SK-N-SH (cell line): Measurements from ENCODE around the gene TMCO4. TPM values are rescaled to one million over a fixed set of nuclear protein-coding genes. Genes with fewer than 3 reads are reported as not detected.

Source experiments
- ELF1 ChIP-seq: IDR thresholded peaks from 2 replicates; pipeline ENCODE4 v1.4.0; 2012
- FOSL2 ChIP-seq: IDR thresholded peaks from 2 replicates; pipeline ENCODE4 v1.4.0; 2012; ENCODE audit warnings: low read depth, mild to moderate bottlenecking, moderate library complexity, borderline replicate concordance
- FOXJ3 ChIP-seq: sonication (generic); formaldehyde crosslinking; IDR thresholded peaks from 2 replicates; pipeline ENCODE4 v1.5.1; 2020; ENCODE audit warnings: mild to moderate bottlenecking, missing genetic modification reagents
- FOXM1 ChIP-seq: IDR thresholded peaks from 2 replicates; pipeline ENCODE4 v1.4.0; 2012; ENCODE audit warnings: low read depth, mild to moderate bottlenecking
- GATA2 ChIP-seq: sonication (generic); formaldehyde crosslinking; IDR thresholded peaks from 2 replicates; pipeline ENCODE4 v1.5.0; 2020; ENCODE audit warnings: mild to moderate bottlenecking, missing genetic modification reagents
- JUND ChIP-seq: IDR thresholded peaks from 2 replicates; pipeline ENCODE4 v1.4.0; 2012
- MXI1 ChIP-seq: IDR thresholded peaks from 2 replicates; pipeline ENCODE4 v1.6.1; 2012; ENCODE audit warnings: mild to moderate bottlenecking, low read depth, low read length, improper control_type of control experiment
- NFIC ChIP-seq: IDR thresholded peaks from 2 replicates; pipeline ENCODE4 v1.4.0; 2012; ENCODE audit warnings: borderline replicate concordance
- NRF1 ChIP-seq: IDR thresholded peaks from 2 replicates; pipeline ENCODE4 v1.6.1; 2012; ENCODE audit warnings: low read depth, mild to moderate bottlenecking, low read length
- RAD21 ChIP-seq: IDR thresholded peaks from 2 replicates; pipeline ENCODE4 v1.6.1; 2012; ENCODE audit warnings: mild to moderate bottlenecking, low read length
- RFX5 ChIP-seq: IDR thresholded peaks from 2 replicates; pipeline ENCODE4 v1.6.1; 2012; ENCODE audit warnings: mild to moderate bottlenecking, improper control_type of control experiment, low read length
- SIN3A ChIP-seq: IDR thresholded peaks from 2 replicates; pipeline ENCODE4 v1.6.1; 2012; ENCODE audit warnings: low read depth, mild to moderate bottlenecking, low read length, moderate library complexity, borderline replicate concordance
- SMC3 ChIP-seq: IDR thresholded peaks from 2 replicates; pipeline ENCODE4 v1.6.1; 2012; ENCODE audit warnings: low read depth, low read length, improper control_type of control experiment
- TAF1 ChIP-seq: IDR thresholded peaks from 2 replicates; pipeline ENCODE4 v1.6.1; 2012; ENCODE audit warnings: low read depth, mild to moderate bottlenecking, low read length, moderate library complexity, borderline replicate concordance
- TCF12 ChIP-seq: IDR thresholded peaks from 2 replicates; pipeline ENCODE4 v1.4.0; 2012
- TEAD4 ChIP-seq: IDR thresholded peaks from 2 replicates; pipeline ENCODE4 v1.4.0; 2012; ENCODE audit warnings: mild to moderate bottlenecking, borderline replicate concordance; ENCODE audit not compliant: insufficient read depth
- polyA plus RNA-seq, 3 experiments: library from polyadenylated mRNA; depleted of rRNA; stranded (reverse); fragments of >200 nt; gene quantifications; 2 replicates each; pipeline ENCODE4 v1.2.3, GENCODE V29; 2012
- TF ChIP-seq, protein P1 (sequence below): IDR thresholded peaks from 2 replicates; pipeline ENCODE4 v1.6.1; 2012; ENCODE audit warnings: mild to moderate bottlenecking, low read depth, low read length, moderate library complexity
- TF ChIP-seq, protein P2 (sequence below): fragments of 200-600 bp; sonication (generic); IDR thresholded peaks from 2 replicates; pipeline ENCODE4 v1.6.1; 2017; ENCODE audit warnings: antibody characterized with exemption, mild to moderate bottlenecking, moderate library complexity
- TF ChIP-seq, protein P3 (sequence below): IDR thresholded peaks from 2 replicates; pipeline ENCODE4 v1.4.0; 2012; ENCODE audit warnings: low read depth
- TF ChIP-seq, protein P4 (sequence below): IDR thresholded peaks from 2 replicates; pipeline ENCODE4 v1.4.0; 2012; ENCODE audit warnings: low read depth, borderline replicate concordance
- TF ChIP-seq, protein P5 (sequence below): IDR thresholded peaks from 2 replicates; pipeline ENCODE4 v1.4.0; 2012; ENCODE audit warnings: low read depth, borderline replicate concordance

Gene TMCO4
- polyA plus RNA-seq, 1 of the 3 experiments (the other 2 are of a cell fraction), result 4.2 TPM

DNA sequence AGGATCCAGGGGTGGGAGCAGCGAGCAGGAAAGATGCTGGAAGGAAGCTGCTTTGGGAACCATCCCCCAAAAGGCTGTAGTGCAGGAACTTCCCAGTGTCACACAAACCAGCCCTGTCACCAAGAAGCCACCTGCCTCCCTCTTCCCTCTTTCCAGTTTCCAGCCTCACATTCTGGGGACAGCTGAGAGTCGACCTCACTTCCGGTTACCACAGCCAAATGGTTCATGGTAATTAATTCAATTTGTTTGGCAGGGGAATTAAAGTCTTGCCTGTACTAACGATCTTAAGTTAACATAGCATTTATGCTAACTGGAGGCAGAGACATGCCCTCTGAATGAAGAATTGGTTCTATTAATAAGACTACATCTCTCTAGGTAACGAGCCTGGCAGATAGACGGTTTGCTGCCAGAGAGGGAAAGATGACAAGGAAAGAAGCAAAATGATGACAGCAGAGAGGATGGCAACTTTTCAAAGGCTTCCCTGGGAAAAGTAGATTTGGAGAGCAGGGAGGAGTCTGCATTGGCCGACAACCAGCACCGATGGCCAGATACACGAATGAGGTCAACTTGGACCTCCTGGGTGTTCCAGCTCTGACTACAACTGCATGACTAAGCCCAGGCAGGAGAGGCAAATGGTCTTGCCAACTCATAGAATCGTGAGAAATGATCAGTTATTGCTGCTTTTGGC lies 64.1 kb downstream of the TMCO4 start (continued):
- TF ChIP-seq, protein P1, sequence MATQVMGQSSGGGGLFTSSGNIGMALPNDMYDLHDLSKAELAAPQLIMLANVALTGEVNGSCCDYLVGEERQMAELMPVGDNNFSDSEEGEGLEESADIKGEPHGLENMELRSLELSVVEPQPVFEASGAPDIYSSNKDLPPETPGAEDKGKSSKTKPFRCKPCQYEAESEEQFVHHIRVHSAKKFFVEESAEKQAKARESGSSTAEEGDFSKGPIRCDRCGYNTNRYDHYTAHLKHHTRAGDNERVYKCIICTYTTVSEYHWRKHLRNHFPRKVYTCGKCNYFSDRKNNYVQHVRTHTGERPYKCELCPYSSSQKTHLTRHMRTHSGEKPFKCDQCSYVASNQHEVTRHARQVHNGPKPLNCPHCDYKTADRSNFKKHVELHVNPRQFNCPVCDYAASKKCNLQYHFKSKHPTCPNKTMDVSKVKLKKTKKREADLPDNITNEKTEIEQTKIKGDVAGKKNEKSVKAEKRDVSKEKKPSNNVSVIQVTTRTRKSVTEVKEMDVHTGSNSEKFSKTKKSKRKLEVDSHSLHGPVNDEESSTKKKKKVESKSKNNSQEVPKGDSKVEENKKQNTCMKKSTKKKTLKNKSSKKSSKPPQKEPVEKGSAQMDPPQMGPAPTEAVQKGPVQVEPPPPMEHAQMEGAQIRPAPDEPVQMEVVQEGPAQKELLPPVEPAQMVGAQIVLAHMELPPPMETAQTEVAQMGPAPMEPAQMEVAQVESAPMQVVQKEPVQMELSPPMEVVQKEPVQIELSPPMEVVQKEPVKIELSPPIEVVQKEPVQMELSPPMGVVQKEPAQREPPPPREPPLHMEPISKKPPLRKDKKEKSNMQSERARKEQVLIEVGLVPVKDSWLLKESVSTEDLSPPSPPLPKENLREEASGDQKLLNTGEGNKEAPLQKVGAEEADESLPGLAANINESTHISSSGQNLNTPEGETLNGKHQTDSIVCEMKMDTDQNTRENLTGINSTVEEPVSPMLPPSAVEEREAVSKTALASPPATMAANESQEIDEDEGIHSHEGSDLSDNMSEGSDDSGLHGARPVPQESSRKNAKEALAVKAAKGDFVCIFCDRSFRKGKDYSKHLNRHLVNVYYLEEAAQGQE, result no peak
- TF ChIP-seq ELF1 (no peak), NFIC (peak; percentile 83), MXI1 (no peak), FOSL2 (peak; percentile 80), RFX5 (no peak), NRF1 (no peak), SIN3A (no peak), SMC3 (no peak), TAF1 (no peak), TEAD4 (no peak), TCF12 (peak; percentile 62; the same call in 1 of the 2 replicates), FOXJ3 (CRISPR knock-in tag) (no peak), RAD21 (no peak), JUND (peak; percentile 68; the same call in 1 of the 2 replicates), FOXM1 (no peak), GATA2 (no peak)
- TF ChIP-seq, protein P2, sequence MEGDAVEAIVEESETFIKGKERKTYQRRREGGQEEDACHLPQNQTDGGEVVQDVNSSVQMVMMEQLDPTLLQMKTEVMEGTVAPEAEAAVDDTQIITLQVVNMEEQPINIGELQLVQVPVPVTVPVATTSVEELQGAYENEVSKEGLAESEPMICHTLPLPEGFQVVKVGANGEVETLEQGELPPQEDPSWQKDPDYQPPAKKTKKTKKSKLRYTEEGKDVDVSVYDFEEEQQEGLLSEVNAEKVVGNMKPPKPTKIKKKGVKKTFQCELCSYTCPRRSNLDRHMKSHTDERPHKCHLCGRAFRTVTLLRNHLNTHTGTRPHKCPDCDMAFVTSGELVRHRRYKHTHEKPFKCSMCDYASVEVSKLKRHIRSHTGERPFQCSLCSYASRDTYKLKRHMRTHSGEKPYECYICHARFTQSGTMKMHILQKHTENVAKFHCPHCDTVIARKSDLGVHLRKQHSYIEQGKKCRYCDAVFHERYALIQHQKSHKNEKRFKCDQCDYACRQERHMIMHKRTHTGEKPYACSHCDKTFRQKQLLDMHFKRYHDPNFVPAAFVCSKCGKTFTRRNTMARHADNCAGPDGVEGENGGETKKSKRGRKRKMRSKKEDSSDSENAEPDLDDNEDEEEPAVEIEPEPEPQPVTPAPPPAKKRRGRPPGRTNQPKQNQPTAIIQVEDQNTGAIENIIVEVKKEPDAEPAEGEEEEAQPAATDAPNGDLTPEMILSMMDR, result no peak
- TF ChIP-seq, protein P3, sequence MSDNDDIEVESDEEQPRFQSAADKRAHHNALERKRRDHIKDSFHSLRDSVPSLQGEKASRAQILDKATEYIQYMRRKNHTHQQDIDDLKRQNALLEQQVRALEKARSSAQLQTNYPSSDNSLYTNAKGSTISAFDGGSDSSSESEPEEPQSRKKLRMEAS, result no peak; the same call in 1 of the 2 replicates
- TF ChIP-seq, protein P4, sequence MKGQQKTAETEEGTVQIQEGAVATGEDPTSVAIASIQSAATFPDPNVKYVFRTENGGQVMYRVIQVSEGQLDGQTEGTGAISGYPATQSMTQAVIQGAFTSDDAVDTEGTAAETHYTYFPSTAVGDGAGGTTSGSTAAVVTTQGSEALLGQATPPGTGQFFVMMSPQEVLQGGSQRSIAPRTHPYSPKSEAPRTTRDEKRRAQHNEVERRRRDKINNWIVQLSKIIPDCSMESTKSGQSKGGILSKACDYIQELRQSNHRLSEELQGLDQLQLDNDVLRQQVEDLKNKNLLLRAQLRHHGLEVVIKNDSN, result no peak
- TF ChIP-seq, protein P5, sequence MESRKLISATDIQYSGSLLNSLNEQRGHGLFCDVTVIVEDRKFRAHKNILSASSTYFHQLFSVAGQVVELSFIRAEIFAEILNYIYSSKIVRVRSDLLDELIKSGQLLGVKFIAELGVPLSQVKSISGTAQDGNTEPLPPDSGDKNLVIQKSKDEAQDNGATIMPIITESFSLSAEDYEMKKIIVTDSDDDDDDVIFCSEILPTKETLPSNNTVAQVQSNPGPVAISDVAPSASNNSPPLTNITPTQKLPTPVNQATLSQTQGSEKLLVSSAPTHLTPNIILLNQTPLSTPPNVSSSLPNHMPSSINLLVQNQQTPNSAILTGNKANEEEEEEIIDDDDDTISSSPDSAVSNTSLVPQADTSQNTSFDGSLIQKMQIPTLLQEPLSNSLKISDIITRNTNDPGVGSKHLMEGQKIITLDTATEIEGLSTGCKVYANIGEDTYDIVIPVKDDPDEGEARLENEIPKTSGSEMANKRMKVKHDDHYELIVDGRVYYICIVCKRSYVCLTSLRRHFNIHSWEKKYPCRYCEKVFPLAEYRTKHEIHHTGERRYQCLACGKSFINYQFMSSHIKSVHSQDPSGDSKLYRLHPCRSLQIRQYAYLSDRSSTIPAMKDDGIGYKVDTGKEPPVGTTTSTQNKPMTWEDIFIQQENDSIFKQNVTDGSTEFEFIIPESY, result no peak; the same call in 1 of the 2 replicates
- TF ChIP-seq, all 33 proteins: peak for 8
